ENCODE data around the gene PERP. TPM values are rescaled to one million over a fixed set of nuclear protein-coding genes. Genes with fewer than 3 reads are reported as not detected.

Gene PERP
- total and polyA plus RNA-seq, 4 donors: 14.7 to 57.8 (median 30.3) TPM

DNA sequence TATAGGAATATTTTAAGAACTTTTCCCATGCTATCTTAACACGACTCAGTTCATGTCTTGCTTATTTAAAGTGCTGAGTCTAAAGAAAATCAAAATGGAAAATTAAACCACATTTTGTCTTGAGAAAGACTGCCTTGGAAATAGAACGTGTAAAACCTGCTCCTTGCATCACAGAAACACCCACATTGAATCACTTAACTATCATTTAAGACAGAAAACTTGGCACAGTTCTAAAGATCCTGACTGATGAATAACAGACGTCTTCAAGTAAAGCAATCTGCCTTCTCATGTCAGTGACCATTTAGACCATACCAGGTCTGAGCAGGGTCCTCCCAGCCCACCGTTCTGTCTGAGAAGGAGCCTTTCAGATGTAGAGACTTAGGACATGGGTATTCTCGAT is 7.4 kb downstream of the PERP start (continued):
- no peak for TF ChIP-seq REST (IDR thresholded peaks at IDR 0.05)
- TF ChIP-seq YY1 (IDR thresholded peaks at IDR 0.05): no peak

DNA sequence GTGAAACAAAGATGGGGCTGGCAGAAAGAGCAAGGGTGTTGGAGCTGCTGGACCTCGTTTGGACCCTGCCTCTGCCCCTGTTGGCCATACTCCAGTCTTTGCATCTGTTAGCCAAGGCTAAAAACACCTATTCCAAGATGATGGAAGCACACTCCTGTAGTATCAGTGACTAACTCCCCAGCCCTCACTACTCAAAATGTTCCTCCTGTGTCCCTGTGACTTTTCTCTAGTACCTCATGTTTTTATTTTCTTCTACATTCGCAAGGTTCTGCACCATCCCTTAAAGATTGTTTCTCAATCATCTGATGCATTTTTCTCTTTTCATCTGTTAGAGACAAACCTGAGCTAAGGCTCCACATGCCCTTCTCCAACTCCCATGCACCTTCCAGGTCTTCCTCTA is 8.9 kb downstream of the PERP start:
- TF ChIP-seq SP1 (IDR thresholded peaks at IDR 0.05): no peak
- no peak for TF ChIP-seq TAF1 (conservative IDR thresholded peaks at IDR 0.05)
- no peak overlapping the region for H3K27ac ChIP-seq (ENCODE audit: low read depth in 1 of 2, low read length in 2 of 2)
- H3K9me3 ChIP-seq (ENCODE audit: control insufficient read depth in 4 of 4, low read length in 3 of 4): no peaks in the 10 kb centered on the region
- H3K4me1 ChIP-seq (ENCODE audit: control insufficient read depth in 4 of 4, insufficient read depth in 4 of 4, low read length in 3 of 4): no peaks in the 10 kb centered on the region
- H3K27me3 ChIP-seq (ENCODE audit: control insufficient read depth in 4 of 4, insufficient read depth in 4 of 4, low read length in 3 of 4): no peaks in the 10 kb centered on the region
- 83% methylated on average over 2 of the region's 2 CpGs for WGBS
- DNase-seq (ENCODE audit: low spot score): no peak
- peaks cover 0 to 4% (median 2%) of the 10 kb centered on the region in 4 donors for H3K36me3 ChIP-seq (ENCODE audit: control insufficient read depth in 4 of 4, insufficient read depth in 3 of 4, low read depth in 1 of 4, low read length in 3 of 4)
- no peak overlapping the region for H3K9ac ChIP-seq (ENCODE audit: low read depth in 1 of 2, low read length in 2 of 2)
- no peak overlapping the region for H3K4me3 ChIP-seq (ENCODE audit: low read depth in 1 of 3, low read length in 3 of 3)

- no peaks in the 10 kb centered on the region for H3K4me1 ChIP-seq (ENCODE audit: control insufficient read depth in 4 of 4, insufficient read depth in 4 of 4, low read length in 3 of 4)
- no peak for DNase-seq (ENCODE audit: low spot score)
- H3K9me3 ChIP-seq (ENCODE audit: control insufficient read depth in 4 of 4, low read length in 3 of 4): no peaks in the 10 kb centered on the region
- H3K27me3 ChIP-seq (ENCODE audit: control insufficient read depth in 4 of 4, insufficient read depth in 4 of 4, low read length in 3 of 4): no peaks in the 10 kb centered on the region
- no peak overlapping the region for H3K27ac ChIP-seq (ENCODE audit: low read depth in 1 of 2, low read length in 2 of 2)
- no peak overlapping the region for H3K9ac ChIP-seq (ENCODE audit: low read depth in 1 of 2, low read length in 2 of 2)
- 96% methylated on average over 1 of the region's 1 CpG for WGBS
- H3K36me3 ChIP-seq (ENCODE audit: control insufficient read depth in 4 of 4, insufficient read depth in 3 of 4, low read depth in 1 of 4, low read length in 3 of 4): peaks cover 0 to 13% (median 7%) of the 10 kb centered on the region in 4 donors
- TF ChIP-seq, protein P1, sequence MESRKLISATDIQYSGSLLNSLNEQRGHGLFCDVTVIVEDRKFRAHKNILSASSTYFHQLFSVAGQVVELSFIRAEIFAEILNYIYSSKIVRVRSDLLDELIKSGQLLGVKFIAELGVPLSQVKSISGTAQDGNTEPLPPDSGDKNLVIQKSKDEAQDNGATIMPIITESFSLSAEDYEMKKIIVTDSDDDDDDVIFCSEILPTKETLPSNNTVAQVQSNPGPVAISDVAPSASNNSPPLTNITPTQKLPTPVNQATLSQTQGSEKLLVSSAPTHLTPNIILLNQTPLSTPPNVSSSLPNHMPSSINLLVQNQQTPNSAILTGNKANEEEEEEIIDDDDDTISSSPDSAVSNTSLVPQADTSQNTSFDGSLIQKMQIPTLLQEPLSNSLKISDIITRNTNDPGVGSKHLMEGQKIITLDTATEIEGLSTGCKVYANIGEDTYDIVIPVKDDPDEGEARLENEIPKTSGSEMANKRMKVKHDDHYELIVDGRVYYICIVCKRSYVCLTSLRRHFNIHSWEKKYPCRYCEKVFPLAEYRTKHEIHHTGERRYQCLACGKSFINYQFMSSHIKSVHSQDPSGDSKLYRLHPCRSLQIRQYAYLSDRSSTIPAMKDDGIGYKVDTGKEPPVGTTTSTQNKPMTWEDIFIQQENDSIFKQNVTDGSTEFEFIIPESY (IDR thresholded peaks at IDR 0.05): no peak
- TF ChIP-seq GABPA (IDR thresholded peaks at IDR 0.05 in 1 of 2, conservative IDR thresholded peaks at IDR 0.05 in 1 of 2) (no peak), JUND (IDR thresholded peaks at IDR 0.05) (no peak), FOXA1 (IDR thresholded peaks at IDR 0.05) (no peak), RAD21 (IDR thresholded peaks at IDR 0.05) (no peak), REST (IDR thresholded peaks at IDR 0.05) (no peak), HNF4A (conservative IDR thresholded peaks at IDR 0.05) (no peak), MAX (IDR thresholded peaks at IDR 0.05) (no peak), YY1 (IDR thresholded peaks at IDR 0.05) (no peak), CTCF (IDR thresholded peaks at IDR 0.05; ENCODE audit: low read depth, low read length, missing input control) (no peak), NR2F2 (IDR thresholded peaks at IDR 0.05) (no peak), TAF1 (conservative IDR thresholded peaks at IDR 0.05) (no peak), FOXA2 (IDR thresholded peaks at IDR 0.05) (no peak), SP1 (IDR thresholded peaks at IDR 0.05) (no peak), EGR1 (IDR thresholded peaks at IDR 0.05; ENCODE audit: low read depth in 2 of 2) (no peak), ATF3 (IDR thresholded peaks at IDR 0.05) (no peak), RXRA (IDR thresholded peaks at IDR 0.05) (no peak), HNF4G (IDR thresholded peaks at IDR 0.05) (no peak)
- H3K4me3 ChIP-seq (ENCODE audit: low read depth in 1 of 3, low read length in 3 of 3): no peak overlapping the region
Measured at GRCh38 chr6:138094260-138094659, 13.0 kb downstream of the PERP start.
